ENCODE measurements around the gene LRIF1.
"Not testable (repeated sequence)": the region's sequence is repeated elsewhere in the genome, so short reads cannot be mapped to it uniquely, and the experiment has no call there.

The LRIF1 gene, protein sequence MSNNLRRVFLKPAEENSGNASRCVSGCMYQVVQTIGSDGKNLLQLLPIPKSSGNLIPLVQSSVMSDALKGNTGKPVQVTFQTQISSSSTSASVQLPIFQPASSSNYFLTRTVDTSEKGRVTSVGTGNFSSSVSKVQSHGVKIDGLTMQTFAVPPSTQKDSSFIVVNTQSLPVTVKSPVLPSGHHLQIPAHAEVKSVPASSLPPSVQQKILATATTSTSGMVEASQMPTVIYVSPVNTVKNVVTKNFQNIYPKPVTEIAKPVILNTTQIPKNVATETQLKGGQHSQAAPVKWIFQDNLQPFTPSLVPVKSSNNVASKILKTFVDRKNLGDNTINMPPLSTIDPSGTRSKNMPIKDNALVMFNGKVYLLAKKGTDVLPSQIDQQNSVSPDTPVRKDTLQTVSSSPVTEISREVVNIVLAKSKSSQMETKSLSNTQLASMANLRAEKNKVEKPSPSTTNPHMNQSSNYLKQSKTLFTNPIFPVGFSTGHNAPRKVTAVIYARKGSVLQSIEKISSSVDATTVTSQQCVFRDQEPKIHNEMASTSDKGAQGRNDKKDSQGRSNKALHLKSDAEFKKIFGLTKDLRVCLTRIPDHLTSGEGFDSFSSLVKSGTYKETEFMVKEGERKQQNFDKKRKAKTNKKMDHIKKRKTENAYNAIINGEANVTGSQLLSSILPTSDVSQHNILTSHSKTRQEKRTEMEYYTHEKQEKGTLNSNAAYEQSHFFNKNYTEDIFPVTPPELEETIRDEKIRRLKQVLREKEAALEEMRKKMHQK

DNA sequence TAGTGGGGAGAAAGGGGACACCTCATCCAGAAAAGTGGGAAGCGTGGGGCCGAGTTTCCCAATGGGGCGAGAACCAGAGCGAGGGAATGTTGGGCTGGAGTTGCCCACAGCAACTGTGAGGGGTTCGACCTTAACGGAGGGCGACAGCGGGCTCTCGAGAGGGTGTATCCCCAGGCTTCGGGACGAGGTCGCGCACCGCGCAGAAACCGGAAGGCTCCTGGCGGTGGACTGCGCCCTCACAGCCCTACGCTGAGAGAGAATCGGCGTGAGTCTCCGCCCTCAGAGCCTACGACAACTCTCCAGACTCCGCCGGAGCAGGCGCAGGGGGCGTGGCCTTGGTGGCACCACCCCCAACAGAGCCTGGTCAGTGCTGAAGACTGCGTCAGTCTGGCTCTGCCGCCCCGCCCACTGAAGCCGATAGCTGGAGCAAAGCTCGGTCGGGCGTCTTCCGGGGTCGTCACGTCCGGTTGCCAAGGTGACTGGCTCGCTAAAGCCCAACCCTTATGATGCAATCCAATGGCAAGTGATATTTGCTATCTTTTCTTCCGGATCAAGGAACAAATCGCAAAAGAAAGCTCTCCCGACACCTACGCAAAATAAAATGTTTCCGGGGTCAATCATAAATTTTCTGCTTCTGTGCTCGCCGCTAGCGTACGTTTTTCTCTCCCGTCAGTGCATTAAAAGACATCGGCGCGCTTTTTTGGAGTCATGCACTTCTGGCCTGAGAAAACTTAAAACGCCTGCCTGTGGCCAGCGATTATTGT, at the start of gene LRIF1:
Gene LRIF1, minus strand, starts transcription at position 232 of the 764 bp plus-strand sequence. CDS start 234 bp downstream, outside the sequence.
- peak; percentile 99 to 100 for DNase-seq

DNA sequence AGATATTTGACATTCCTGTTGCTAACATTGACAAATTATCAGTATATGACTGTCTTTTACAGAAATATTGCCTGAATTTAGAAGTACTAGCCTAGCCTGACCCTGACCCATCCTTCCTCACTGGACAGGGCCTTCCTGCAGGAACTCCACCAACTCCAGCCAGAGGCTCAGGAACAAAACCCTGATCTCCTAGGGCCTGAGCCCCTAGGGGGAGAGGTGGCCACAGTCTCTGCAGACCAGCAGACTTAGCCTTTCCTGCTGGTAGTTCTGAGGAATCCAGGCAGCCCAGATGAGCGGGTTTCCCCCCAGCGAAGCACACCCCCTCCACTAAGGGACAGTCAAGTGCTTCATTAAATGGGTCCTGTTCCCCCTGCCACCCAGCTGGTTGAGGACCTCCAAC, 44.3 kb upstream of the LRIF1 start:
- no peak for DNase-seq

DNA sequence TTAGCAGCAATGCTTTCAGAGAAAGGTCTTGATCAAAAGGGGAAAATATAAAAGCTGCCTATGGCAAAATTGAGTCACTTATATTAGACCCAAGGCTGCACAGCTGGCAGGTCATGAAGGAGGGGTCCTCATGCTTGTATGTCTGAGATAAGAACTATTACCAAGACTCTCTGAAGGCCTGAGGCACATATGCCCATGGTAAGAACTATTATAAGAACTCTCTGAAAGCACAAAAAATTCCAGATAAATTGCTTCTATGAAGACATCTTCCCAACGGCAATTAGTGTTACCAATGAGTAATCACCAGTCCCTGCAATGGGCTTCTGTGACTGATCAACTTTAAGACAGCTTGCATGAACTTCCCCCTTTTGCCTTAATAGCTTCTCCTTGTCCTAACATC, 42.8 kb upstream of the LRIF1 start:
- no peak for DNase-seq

DNA sequence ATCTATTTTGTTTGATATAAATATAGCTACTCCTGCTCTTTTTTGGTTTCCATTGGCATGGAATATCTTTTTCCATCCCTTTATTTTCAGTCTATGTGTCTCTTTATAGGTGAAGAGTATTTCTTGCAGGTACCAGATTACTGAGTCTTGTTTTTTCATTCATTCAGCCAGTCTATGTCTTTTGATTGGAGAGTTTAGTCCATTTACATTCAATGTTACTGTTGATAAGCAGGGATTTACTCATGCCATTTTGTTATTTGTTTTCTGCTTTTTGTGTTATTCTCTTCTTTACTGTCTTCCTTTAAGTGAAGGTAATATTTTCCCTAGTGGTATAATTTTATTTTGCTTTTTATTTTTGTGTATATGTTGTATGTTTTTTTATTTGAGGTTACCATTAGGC, 35.9 kb upstream of the LRIF1 start:
- DNase-seq, result not testable (repeated sequence)

DNA sequence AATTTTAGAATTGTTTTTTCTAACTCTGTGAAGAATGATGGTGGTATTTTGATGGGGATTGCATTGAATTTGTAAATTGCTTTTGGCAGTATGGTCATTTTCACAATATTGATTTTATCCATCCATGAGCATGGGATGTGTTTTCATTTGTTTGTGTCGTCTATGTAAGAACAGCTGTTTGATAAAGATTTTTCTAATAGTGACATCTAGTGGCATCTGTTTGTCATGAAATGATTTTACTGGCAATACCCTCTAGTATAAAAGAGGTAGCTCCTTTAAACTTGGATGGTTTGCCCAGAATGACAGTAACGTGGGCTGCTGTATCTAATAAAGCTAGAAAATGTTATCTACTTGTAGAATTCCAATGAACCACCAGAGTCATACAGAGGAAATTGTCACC, 28.6 kb upstream of the LRIF1 start:
- DNase-seq, result not testable (repeated sequence)

DNA sequence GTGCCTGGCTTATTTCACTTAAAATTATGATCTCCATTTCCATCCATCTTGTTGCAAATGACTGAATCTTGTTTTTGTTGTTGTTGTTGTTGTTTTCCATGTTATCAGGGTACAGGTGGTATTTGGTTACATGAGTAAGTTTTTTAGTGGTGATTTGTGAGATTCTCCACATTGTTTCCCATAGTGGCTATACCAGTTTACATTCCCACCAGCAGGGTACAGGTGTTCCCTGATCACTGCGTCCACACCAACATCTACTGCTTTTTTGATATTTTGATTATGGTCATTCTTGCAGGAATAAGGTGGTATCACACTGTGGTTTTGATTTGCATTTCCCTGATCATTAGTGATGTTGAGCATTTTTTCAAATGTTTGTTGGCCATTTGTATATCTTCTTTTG, 27.6 kb upstream of the LRIF1 start:
- not testable (repeated sequence) for DNase-seq

DNA sequence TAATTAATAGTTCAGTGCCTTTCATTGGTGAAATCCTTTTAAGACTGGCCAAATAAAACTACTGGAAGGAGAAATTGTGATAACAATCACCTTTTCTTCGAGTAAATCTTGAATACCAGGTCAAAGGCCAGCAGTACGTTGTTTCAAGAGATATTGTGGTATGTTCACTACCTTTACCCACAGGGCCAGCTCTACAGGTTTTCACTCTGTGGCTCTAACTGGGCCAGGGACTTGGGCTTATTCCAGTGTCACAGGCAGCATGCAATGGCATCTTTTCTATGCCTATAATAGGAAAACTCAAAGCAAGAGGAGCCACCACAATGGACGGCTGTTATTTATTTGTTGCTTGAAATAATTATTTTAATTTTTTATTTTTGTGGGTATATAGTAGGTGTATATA, 26.8 kb upstream of the LRIF1 start:
- no peak for DNase-seq

DNA sequence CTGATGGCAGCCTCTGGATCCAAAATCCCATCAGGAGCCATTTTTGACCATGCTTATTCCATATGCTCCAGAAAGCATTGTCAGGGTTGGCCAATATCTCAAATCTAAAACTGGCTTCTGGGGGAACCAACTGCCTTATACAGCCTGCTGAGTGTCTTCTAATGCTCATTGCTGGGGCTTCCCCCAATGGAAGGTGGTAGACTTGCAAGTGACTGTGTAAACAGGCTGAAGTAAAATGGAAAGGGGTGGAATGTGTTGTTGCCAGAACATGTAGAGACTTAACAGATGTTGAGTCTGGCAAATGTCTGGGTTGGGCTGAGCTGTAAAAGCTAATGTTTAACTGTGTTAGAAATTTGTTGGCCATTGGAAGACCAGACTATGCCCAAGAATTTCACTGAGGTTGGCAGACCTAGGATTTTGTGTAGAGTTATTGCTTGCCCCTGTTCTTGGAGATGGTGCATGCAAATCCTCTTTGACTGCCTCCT, 22.7 kb upstream of the LRIF1 start:
- no peak for DNase-seq

DNA sequence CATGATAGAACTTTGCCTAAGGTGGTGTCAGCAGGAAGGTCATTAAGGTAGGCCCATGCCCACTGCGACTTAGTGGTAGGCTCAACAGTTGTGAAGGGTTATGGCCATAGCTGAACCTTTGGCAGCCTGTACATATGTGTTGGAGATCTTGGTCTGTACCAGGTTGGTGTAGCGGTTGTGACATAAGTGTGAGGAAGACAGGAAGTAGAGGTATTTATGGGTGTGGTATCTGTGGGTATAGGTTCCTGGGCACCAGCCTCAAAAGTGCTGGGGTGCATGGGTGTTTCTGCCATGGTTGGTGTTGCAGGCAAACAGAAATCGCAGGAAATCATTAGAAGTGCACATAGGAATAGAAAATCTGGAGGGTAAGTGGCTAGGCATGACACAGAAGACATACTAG, 18.6 kb upstream of the LRIF1 start:
- no peak for DNase-seq

DNA sequence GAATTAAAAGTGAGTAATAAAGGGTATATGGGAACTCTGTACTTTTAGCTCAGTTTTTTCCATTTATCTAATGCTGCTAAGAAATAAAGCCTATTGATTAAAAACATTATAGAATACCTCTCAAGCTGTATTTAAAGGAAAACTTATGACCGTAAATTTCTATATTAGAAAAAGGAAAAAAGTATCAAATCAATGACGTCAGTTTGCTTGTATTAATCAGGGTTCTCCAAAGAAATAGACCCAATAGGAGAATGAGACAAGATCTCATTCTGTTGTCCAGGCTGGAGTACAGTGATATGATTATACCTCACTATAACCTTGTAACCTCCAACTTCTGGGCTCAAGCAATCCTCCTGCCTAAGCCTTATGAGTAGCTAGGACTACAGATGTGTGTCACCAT, 15.4 kb upstream of the LRIF1 start:
- DNase-seq, result no peak

DNA sequence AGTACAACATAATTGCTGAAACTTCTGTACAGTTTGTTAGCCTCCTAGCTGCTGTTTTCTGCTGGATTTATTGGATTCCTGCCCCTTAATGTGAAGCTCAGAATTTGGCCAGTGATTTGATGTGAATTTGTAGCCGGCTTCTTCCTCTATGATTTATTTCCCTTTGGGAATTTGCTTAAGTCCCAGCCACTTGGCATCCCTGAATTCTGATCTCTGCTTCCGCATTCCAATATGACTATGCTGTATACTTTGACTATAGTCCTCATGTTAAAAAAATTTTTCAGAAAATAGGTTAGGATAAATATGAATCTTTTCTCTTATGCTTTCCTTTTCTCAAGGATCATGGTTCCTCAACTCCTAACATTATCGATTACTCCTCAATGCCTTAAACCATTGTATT, 12.4 kb upstream of the LRIF1 start:
- no peak for DNase-seq

DNA sequence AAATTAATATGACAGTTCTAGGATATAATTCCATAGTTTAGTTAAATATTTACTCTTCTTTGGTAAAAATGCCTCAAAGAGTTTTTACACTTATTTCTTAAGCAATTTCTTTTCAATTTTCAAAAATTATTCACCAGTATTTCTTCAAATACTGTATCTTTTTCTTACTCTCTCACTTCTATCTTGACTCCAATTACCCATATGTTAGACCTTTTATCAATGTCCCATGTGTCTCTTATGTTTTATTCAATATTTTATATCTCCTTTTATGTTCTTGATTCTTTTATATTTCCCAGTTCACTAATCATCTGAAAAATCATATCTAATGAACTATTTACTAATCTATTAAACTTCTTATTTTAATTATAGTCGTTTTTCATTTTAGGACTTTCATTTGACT, 11.5 kb upstream of the LRIF1 start:
- no peak for DNase-seq

DNA sequence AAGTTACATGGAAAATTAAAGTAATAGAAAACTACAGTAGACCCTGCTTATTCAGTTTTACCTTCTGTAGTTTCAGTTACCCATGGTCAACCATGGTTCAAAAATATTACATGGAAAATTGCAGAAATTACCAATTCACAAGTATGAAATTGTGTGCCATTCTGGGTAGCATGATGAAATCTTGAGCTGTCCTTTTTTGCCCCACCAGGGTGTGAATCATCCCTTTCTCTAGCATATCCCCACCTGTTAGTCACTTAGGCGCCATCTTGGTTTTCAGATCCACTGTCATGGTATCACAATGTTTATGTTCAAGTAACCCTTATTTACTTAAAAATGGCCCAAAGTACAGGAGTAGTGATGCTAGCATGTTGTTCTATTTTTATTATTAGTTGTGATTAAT, 3.5 kb upstream of the LRIF1 start:
- no peak for DNase-seq

DNA sequence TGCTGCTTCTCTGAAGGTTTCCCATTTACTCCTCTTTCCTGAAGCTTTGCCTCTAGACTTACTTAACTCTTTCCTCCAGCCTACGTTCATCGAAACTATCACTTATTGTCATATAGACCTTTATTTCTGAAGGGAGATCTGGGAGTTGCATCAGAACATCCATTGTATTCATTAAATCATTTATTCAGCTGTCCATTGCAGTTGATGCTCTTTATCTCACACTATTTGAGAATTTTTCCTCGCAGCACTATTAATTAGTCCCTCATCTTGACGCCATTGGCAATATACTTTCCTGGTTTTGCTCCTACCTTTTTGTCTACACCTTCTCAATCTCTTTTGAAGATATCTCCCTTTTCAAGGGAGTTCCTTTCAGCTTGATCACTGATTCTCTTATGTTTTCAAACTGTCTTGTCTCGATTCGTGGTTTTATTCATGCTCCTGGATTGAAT, 757 bp upstream of the LRIF1 start:
- no peak for DNase-seq

DNA sequence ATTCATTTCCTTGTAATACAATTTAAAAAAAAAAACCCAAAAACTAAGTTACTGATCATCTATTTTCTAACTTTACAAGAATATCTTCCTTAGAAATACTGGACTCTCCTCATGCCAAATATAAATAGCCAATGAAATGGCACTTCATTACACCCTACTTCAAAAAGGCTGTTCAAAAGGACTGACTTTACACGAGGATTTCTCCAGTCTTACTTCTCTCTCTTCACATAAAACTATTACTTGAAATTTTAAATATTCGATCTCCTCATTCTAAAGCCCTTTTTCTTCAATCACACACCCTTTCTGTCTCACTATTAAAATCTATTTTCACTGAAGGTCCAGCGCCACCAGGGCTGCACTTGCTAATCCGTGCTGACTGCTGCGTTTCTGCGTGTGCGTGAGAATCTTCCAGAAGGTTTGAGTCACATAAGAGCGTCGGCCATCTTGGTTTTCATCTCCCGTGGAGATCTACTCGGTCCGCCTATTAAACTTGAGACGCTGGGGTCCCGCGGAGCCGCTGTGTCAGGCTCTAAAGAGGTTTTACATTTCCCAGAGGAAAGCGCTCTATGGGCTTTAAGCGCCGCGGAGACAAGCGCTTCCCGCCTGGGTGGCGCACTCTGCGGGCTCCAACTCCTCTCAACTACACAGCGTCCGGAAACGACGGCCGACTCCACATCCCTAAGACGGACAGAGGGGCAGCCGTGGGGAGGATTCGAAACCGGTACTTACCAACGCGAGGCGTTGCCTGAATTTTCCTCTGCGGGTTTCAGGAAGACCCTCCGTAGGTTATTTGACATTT, 631 bp downstream of the LRIF1 start:
- peak; percentile 49 to 69 for DNase-seq

DNA sequence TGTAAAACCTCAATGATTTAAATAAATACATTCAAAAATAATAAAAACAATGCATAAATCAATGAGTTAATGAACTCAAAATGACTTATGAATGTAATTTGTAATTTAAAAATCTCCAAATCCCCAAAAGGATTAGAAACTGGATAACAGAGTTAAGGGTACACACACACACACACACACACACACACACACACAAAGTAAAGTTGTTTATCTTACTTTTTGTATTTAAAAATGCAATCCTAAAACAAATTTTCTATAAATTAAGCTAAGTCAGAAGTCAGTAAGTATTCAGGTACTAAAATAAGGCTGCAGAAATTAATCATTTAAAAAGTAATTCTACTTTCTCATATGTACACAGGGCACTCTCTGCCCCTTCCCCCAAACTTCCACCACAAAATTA, 1.8 kb downstream of the LRIF1 start:
- no peak for DNase-seq

DNA sequence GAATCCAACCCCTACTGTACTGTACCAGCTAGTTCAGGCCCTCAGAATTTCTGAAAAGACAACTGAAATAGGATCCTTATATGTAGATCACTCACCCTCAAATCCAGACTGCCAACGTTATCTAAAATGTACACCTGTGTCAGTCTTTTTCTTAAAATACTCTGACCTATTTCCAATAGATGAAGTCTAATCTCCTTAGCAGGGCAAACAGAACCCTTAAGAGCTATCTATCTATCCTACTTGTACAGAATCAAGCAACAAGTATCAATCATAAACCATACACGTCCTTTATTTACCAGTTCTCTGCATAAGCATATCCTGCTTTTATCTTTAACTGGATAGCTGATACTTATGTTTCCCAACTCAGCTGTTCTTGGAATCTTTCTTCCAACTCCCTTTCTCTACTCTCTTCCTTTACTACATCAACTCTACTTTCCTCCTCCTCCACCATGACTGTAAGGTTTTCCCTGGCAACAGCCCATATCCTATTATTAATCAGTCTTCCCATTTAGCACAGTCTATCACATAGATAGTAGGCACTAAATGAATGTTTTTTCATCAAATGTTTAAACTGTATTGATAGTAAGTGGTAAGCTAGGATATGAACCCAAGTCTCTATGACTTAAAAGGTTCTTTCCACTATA, 2.8 kb downstream of the LRIF1 start:
- no peak for DNase-seq

DNA sequence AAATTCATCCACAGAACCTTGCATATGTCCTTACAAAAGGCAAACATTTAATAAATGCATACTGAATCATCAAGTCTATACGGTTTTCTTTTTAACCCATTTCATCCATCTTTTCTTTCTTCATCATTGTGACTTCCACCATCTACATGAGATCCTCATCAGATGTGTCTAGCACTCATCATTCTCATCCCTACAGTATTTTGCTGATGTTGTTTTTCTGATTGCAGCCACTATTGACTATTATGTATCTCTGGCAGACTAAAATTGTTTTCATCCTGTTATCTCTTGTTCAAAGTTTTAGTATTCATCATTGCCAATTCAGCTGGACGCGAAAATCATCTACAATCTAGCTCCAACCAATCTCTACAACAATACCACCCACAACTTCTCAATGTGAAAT, 5.9 kb downstream of the LRIF1 start:
- no peak for DNase-seq

DNA sequence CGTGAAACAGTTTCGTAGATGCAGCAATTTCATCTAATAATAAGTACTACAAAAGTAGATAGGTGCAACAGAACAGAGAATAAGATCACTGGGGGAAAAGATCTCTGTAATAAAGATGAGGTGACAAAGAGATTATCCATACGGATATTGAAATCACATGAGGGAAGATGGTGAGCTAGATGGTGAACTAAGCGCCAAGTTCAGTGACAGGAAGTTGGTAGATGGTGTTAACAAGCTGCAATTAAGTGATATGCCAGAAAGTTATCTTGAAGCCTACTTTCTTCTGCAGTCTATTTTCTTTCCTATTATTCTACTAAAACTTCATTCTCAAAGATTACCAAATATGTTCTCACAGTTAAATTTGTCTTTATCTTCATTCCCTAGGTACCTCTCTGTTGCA, 7.1 kb downstream of the LRIF1 start:
- no peak for DNase-seq

DNA sequence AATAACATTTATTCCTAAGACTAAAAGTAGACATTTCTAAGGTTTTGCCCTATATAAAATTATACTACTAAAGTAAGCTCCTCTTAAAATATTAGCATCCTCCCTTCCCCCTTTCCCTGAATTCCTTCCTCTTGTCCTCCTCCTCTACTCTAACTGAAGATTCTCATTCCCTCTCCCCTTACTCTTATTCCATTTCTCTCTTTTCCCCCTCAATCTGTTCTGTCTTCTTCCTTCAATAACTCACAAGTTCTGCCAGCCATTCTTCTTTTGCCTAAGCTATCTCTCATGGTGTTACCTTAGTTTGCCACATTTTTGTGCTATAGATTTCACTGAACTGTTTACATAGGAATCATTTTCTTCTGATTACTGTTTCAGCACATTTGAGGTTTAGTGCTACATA, 10.7 kb downstream of the LRIF1 start:
- DNase-seq, result no peak

DNA sequence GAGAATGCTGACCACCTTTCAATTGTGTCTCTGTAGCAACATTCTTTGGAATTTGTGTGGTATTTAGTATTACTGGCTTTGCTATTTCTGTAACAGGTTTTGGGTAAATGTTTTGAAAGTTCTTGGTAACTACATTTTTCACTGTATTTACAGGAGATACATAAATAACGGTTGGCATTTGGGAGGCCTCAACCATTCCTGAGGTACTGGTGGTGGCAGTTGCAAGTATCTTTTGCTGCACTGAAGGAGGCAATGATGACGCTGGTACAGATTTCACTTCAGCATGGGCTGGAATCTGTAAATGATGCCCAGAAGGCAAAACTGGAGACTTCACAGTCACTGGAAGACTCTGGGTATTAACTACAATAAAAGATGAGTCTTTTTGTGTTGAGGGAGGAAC, 11.7 kb downstream of the LRIF1 start:
- no peak for DNase-seq

DNA sequence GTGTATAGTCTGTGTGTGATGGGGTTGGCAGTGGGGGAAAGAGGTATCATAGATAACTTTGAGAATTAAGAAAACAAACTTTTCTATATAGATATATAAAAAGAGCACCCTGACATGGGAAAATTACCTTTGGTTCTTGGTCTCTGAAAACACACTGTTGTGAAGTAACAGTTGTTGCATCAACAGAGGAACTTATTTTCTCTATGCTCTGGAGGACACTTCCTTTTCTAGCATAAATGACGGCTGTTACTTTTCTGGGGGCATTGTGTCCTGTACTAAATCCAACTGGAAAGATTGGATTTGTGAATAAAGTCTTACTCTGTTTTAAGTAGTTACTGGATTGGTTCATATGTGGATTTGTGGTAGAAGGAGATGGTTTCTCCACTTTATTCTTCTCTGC, 12.6 kb downstream of the LRIF1 start:
- no peak for DNase-seq
